Measurements from ENCODE around the gene GAB1. TPM values are rescaled to one million over a fixed set of nuclear protein-coding genes. Genes with fewer than 3 reads are reported as not detected.

GAB1 gene
- polyA plus RNA-seq, 3 donors, result 2.3 to 12.7 (median 3.9) TPM

- WGBS, 3 donors, result 56 to 60% (median 57%) methylated on average over 2 of the region's 2 CpGs
- no peak overlapping the region for H3K27ac ChIP-seq (ENCODE audit: low read depth, low read length)
These were observed 18.3 kb downstream of the GAB1 start for GRCh38 chr4:143354990-143355389.

GRCh38 chr4:143355540-143356217, 19.0 kb downstream of the GAB1 start:
- peak overlapping the region; percentile 52 for H3K27ac ChIP-seq (ENCODE audit: low read depth, low read length)
- WGBS, 3 donors, result 78 to 85% (median 83%) methylated on average over 6 of the region's 6 CpGs

- no peak overlapping the region for H3K27ac ChIP-seq (ENCODE audit: low read depth, low read length)
- 20 to 58% (median 53%) methylated on average over 3 of the region's 3 CpGs for WGBS, 3 donors
These were observed 19.8 kb downstream of the GAB1 start for GRCh38 chr4:143356493-143356892.

GRCh38 chr4:143357161-143357845, 20.6 kb downstream of the GAB1 start:
- no peak overlapping the region for H3K27ac ChIP-seq (ENCODE audit: low read depth, low read length)
- WGBS, 3 donors, result 81 to 89% (median 84%) methylated on average over 1 of the region's 1 CpG

GRCh38 chr4:143358419-143358818, 21.7 kb downstream of the GAB1 start:
- 73 to 86% (median 84%) methylated on average over 3 of the region's 3 CpGs for WGBS, 3 donors
- H3K27ac ChIP-seq (ENCODE audit: low read depth, low read length), result no peak overlapping the region

GRCh38 chr4:143358923-143359643, 22.4 kb downstream of the GAB1 start:
- no peak overlapping the region for H3K27ac ChIP-seq (ENCODE audit: low read depth, low read length)
- WGBS, 3 donors, result 12 to 22% (median 21%) methylated on average over 6 of the region's 6 CpGs

GRCh38 chr4:143359644-143360193, 23.0 kb downstream of the GAB1 start:
- WGBS, 3 donors, result 61 to 83% (median 68%) methylated on average over 1 of the region's 1 CpG
- no peak overlapping the region for H3K27ac ChIP-seq (ENCODE audit: low read depth, low read length)

- H3K27ac ChIP-seq (ENCODE audit: low read depth, low read length), result no peak overlapping the region
- 68 to 83% (median 68%) methylated on average over 1 of the region's 1 CpG for WGBS, 3 donors
These were observed 24.4 kb downstream of the GAB1 start for GRCh38 chr4:143360838-143361625.

GRCh38 chr4:143362349-143363046, 25.8 kb downstream of the GAB1 start:
- 88 to 94% (median 91%) methylated on average over 5 of the region's 5 CpGs for WGBS, 3 donors
- no peak overlapping the region for H3K27ac ChIP-seq (ENCODE audit: low read depth, low read length)

- no peak overlapping the region for H3K27ac ChIP-seq (ENCODE audit: low read depth, low read length)
- 98 to 99% (median 98%) methylated on average over 3 of the region's 3 CpGs for WGBS, 3 donors
These were observed 26.7 kb downstream of the GAB1 start for GRCh38 chr4:143363332-143363731.

GRCh38 chr4:143364063-143364462, 27.4 kb downstream of the GAB1 start:
- 83 to 92% (median 84%) methylated on average over 5 of the region's 5 CpGs for WGBS, 3 donors
- H3K27ac ChIP-seq (ENCODE audit: low read depth, low read length), result no peak overlapping the region

- no peak overlapping the region for H3K27ac ChIP-seq (ENCODE audit: low read depth, low read length)
These were observed 31.2 kb downstream of the GAB1 start for GRCh38 chr4:143367863-143368262.

GRCh38 chr4:143369552-143369951, 32.9 kb downstream of the GAB1 start:
- H3K27ac ChIP-seq (ENCODE audit: low read depth, low read length), result no peak overlapping the region

More at GRCh38 chr4:143367863-143368262, 31.2 kb downstream of the GAB1 start:
- 96 to 98% (median 97%) methylated on average over 5 of the region's 5 CpGs for WGBS, 3 donors

GRCh38 chr4:143372093-143372915, 35.6 kb downstream of the GAB1 start:
- 90 to 97% (median 97%) methylated on average over 1 of the region's 1 CpG for WGBS, 3 donors
- no peak overlapping the region for H3K27ac ChIP-seq (ENCODE audit: low read depth, low read length)

More at GRCh38 chr4:143369552-143369951, 32.9 kb downstream of the GAB1 start:
- 24 to 66% (median 25%) methylated on average over 3 of the region's 3 CpGs for WGBS, 3 donors

- H3K27ac ChIP-seq (ENCODE audit: low read depth, low read length), result no peak overlapping the region
- 75 to 85% (median 84%) methylated on average over 3 of the region's 3 CpGs for WGBS, 3 donors
These were observed 37.6 kb downstream of the GAB1 start for GRCh38 chr4:143374255-143374654.

- 55 to 97% (median 83%) methylated on average over 6 of the region's 6 CpGs for WGBS, 3 donors
- H3K27ac ChIP-seq (ENCODE audit: low read depth, low read length), result no peak overlapping the region
These were observed 38.1 kb downstream of the GAB1 start for GRCh38 chr4:143374771-143375170.

Measured in adipose tissue (tissue), 3 donors.